ENCODE data around the gene EDNRB.

DNA sequence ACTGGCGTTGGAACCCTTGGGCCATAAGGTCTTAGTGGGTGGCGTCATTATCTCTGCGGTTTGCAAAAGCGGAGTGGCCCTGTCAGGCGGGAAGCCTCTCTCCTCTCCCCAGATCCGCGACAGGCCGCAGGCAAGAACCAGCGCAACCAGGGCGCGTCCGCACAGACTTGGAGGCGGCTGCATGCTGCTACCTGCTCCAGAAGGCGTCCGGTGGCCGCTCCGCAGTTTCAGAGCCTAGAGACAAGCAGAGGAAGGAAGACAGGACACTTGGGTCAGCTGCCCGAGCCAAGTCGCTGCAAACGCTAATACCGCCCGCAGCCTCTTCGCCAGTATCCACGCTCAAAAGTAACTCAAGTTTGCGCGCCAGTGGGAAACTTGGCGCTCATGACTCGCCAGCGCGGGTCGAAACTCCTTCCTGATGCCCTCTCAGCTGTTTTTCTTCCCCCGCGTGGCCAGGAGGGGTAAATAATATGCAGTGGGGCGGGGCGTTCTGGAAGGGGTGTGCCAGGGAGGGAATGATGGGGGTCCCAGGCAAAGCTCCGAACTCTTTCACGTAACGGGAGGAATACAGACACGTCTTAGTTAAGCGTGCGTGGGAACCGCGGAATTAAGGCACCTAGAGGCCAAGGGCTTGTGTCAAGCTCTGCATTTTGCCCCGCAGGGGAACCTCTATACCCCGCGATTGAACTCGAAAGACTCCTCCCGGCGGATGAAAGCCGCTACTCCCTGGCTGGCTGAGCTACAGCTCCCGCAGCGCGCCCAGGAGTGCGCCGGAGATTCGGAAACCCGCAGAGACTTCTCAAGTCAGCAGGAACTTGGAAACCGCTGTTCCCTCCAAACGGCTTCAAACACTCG, at the start of gene EDNRB:
- TF ChIP-seq, protein P1, sequence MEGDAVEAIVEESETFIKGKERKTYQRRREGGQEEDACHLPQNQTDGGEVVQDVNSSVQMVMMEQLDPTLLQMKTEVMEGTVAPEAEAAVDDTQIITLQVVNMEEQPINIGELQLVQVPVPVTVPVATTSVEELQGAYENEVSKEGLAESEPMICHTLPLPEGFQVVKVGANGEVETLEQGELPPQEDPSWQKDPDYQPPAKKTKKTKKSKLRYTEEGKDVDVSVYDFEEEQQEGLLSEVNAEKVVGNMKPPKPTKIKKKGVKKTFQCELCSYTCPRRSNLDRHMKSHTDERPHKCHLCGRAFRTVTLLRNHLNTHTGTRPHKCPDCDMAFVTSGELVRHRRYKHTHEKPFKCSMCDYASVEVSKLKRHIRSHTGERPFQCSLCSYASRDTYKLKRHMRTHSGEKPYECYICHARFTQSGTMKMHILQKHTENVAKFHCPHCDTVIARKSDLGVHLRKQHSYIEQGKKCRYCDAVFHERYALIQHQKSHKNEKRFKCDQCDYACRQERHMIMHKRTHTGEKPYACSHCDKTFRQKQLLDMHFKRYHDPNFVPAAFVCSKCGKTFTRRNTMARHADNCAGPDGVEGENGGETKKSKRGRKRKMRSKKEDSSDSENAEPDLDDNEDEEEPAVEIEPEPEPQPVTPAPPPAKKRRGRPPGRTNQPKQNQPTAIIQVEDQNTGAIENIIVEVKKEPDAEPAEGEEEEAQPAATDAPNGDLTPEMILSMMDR (IDR thresholded peaks at IDR 0.05) = peak in 1 of 7 experiments; percentile 9
- peak in 2 of 3 donors; percentile 8 to 9 for TF ChIP-seq POLR2A (IDR thresholded peaks at IDR 0.05)
